ENCODE data around the gene CDH23.

GRCh38 chr10:71596759-71597158 is 200.0 kb downstream of the CDH23 start:
- TF ChIP-seq FOXP2 (optimal IDR thresholded peaks at IDR 0.05; ENCODE audit: borderline replicate concordance, extremely low read depth, extremely low read length, insufficient read depth) (no peak), REST (IDR thresholded peaks at IDR 0.05; ENCODE audit: insufficient read depth in 1 of 2, low read depth in 2 of 2, low read length in 2 of 2) (no peak), POLR2AphosphoS5 (IDR thresholded peaks at IDR 0.05; ENCODE audit: low read depth, low read length) (no peak), TAF1 (IDR thresholded peaks at IDR 0.05; ENCODE audit: borderline replicate concordance, insufficient read depth, low read length) (no peak), SIN3A (IDR thresholded peaks at IDR 0.05; ENCODE audit: borderline replicate concordance, insufficient read depth, low read length) (no peak)
